Gastroesophageal sphincter (tissue), 4 donors: ENCODE results near the gene GRIFIN. TPM values are rescaled to one million over a fixed set of nuclear protein-coding genes. Genes with fewer than 3 reads are reported as not detected.
A peak's percentile ranks its signal among the peaks of the same experiment; 100 is the strongest.

ENCODE experiments used
- ATAC-seq: fragments of 150-250 bp; one replicate; pipeline ENCODE4 v1.9.1; 2016; ENCODE audit warnings: mild to moderate bottlenecking, moderate library complexity
- H3K27ac ChIP-seq, 4 donors: fragments of 200-600 bp; sonication (generic) in 3 of 4; 1 replicate in 3 of 4; 2 replicates in 1 of 4; pipeline ENCODE4 v1.5.1; 2016 to 2019
- H3K27me3 ChIP-seq: fragments of 200-600 bp; sonication (generic); one replicate; pipeline ENCODE4 v1.5.1; 2019
- H3K36me3 ChIP-seq, 2 donors: fragments of 200-600 bp; sonication (generic); one replicate each; pipeline ENCODE4 v1.5.1; 2019; ENCODE audit warnings: control low read depth in 1 of 2
- H3K4me1 ChIP-seq, 3 donors: fragments of 200-600 bp; sonication (generic); 1 replicate in 2 of 3; 2 replicates in 1 of 3; pipeline ENCODE4 v1.5.1; 2016 to 2019; ENCODE audit warnings: control low read depth in 2 of 3
- H3K4me3 ChIP-seq, 2 donors: fragments of 200-600 bp; sonication (generic); one replicate each; pipeline ENCODE4 v1.5.1; 2019; ENCODE audit warnings: mild to moderate bottlenecking in 1 of 2, moderate library complexity in 1 of 2
- H3K9me3 ChIP-seq, 3 donors: fragments of 200-600 bp; sonication (generic); one replicate each; pipeline ENCODE4 v1.5.1; 2017 to 2019; ENCODE audit warnings: control low read depth in 2 of 3
- CTCF ChIP-seq, 4 experiments: fragments of 200-600 bp in 2 of 4; fragments of 450-650 bp in 2 of 4; sonication (generic) in 1 of 4; IDR thresholded peaks; one replicate each; pipeline ENCODE4 v1.5.1; 2017 to 2019; ENCODE audit warnings: antibody characterized with exemption in 4 of 4, mild to moderate bottlenecking in 2 of 4, moderate library complexity in 2 of 4
- EP300 ChIP-seq: sonication (generic); formaldehyde crosslinking; IDR thresholded peaks from one replicate; pipeline ENCODE4 v1.6.1; 2017; ENCODE audit warnings: antibody characterized with exemption, mild to moderate bottlenecking
- POLR2A ChIP-seq, 2 donors: fragments of 450-650 bp; IDR thresholded peaks; one replicate each; pipeline ENCODE4 v1.6.1; 2017; ENCODE audit warnings: antibody characterized with exemption in 2 of 2, mild to moderate bottlenecking in 2 of 2, moderate library complexity in 1 of 2
- POLR2AphosphoS5 ChIP-seq: sonication (generic); formaldehyde crosslinking; IDR thresholded peaks from one replicate; pipeline ENCODE4 v1.6.1; 2017; ENCODE audit warnings: antibody characterized with exemption
- WGBS, 2 donors: methylation state at CpG; one replicate each; pipeline ENCODE4 v1.1.5; 2018; ENCODE audit warnings: low coverage in 1 of 2; 5-methylcytosine and 5-hydroxymethylcytosine counted together
- total RNA-seq, 4 donors: library from RNA; depleted of rRNA; stranded (reverse); fragments of >200 nt; gene quantifications; one replicate each; pipeline ENCODE4 v1.1.0, GENCODE V29; 2016

The GRIFIN gene
- total RNA-seq, 4 donors from 2014 or later, result not detected

- no peak for TF ChIP-seq POLR2A (IDR thresholded peaks at IDR 0.05)
- TF ChIP-seq EP300, result no peak
- no peak for TF ChIP-seq CTCF (IDR thresholded peaks at IDR 0.05)
- no peak for TF ChIP-seq POLR2AphosphoS5
- Histone ChIP-seq H3K36me3 (peaks cover 0 to 24% of the 10 kb centered on the region in 2 donors), H3K4me3 (peak overlapping the region in 1 of 2 donors; percentile 62), H3K4me1 (peaks cover 0 to 92% (median 30%) of the 10 kb centered on the region in 3 donors), H3K27ac (peak overlapping the region in 3 of 4 donors; percentile 46 to 58 (median 57)), H3K27me3 (peaks cover 89% of the 10 kb centered on the region), H3K9me3 (no peaks in the 10 kb centered on the region)
- 48% methylated on average over 7 of the region's 19 CpGs; no CpG with 5 or more reads in 1 of the 2 donors for WGBS, 2 donors
- ATAC-seq, result no peak
These were observed 46.7 kb upstream of the GRIFIN start for GRCh38 chr7:2522780-2523433.

GRCh38 chr7:2521952-2522591 is 45.9 kb upstream of the GRIFIN start:
- no peak for TF ChIP-seq POLR2A (IDR thresholded peaks at IDR 0.05)
- TF ChIP-seq EP300, result no peak
- no peak for TF ChIP-seq POLR2AphosphoS5
- TF ChIP-seq CTCF (IDR thresholded peaks at IDR 0.05), result no peak
- Histone ChIP-seq H3K4me1 (peaks cover 0 to 85% (median 30%) of the 10 kb centered on the region in 3 donors), H3K4me3 (peak overlapping the region in 1 of 2 donors; percentile 62), H3K27ac (peak overlapping the region in 3 of 4 donors; percentile 46 to 58 (median 57)), H3K27me3 (peaks cover 83% of the 10 kb centered on the region), H3K9me3 (no peaks in the 10 kb centered on the region), H3K36me3 (peaks cover 0 to 19% of the 10 kb centered on the region in 2 donors)
- no peak for ATAC-seq
- WGBS, 2 donors, result 40 to 43% methylated on average over 7 to 9 of the region's 17 CpGs

GRCh38 chr7:2521341-2521745 is 45.1 kb upstream of the GRIFIN start:
- TF ChIP-seq EP300, result no peak
- TF ChIP-seq POLR2AphosphoS5, result no peak
- no peak for TF ChIP-seq CTCF (IDR thresholded peaks at IDR 0.05)
- no peak for TF ChIP-seq POLR2A (IDR thresholded peaks at IDR 0.05)
- 20% methylated on average over 7 of the region's 21 CpGs; no CpG with 5 or more reads in 1 of the 2 donors for WGBS, 2 donors
- peaks cover 0 to 11% of the 10 kb centered on the region in 2 donors for H3K36me3 ChIP-seq
- H3K4me1 ChIP-seq, result peaks cover 0 to 78% (median 30%) of the 10 kb centered on the region in 3 donors
- H3K27ac ChIP-seq, result peak overlapping the region in 2 of 4 donors; percentile 46 to 57
- H3K27me3 ChIP-seq, result peaks cover 76% of the 10 kb centered on the region
- peak overlapping the region; percentile 12 to 62 for H3K4me3 ChIP-seq
- no peaks in the 10 kb centered on the region for H3K9me3 ChIP-seq
- no peak for ATAC-seq

GRCh38 chr7:2520761-2521290 is 44.6 kb upstream of the GRIFIN start:
- ATAC-seq, result no peak
- Histone ChIP-seq H3K27ac (peak overlapping the region in 2 of 4 donors; percentile 46 to 57), H3K9me3 (no peaks in the 10 kb centered on the region), H3K36me3 (peaks cover 0 to 6% of the 10 kb centered on the region in 2 donors), H3K27me3 (peaks cover 71% of the 10 kb centered on the region), H3K4me3 (peak overlapping the region; percentile 12 to 62), H3K4me1 (peaks cover 0 to 73% (median 30%) of the 10 kb centered on the region in 3 donors)
- WGBS, 2 donors, result 20 to 60% methylated on average over 1 to 2 of the region's 12 CpGs
- TF ChIP-seq EP300 (no peak), POLR2A (IDR thresholded peaks at IDR 0.05) (no peak), CTCF (IDR thresholded peaks at IDR 0.05) (no peak), POLR2AphosphoS5 (no peak)
